GM12874 (cell line): ENCODE results near the gene CSPG5.

Source experiments
- CTCF ChIP-seq: IDR thresholded peaks from 2 replicates; pipeline ENCODE4 v1.5.1; 2011; ENCODE audit warnings: low read depth, mild to moderate bottlenecking, control low read depth, low read length, moderate library complexity; ENCODE audit not compliant: insufficient read depth

CSPG5 gene

GRCh38 chr3:47586746-47587145 is 8.1 kb upstream of the CSPG5 start:
- no peak for TF ChIP-seq CTCF

DNA sequence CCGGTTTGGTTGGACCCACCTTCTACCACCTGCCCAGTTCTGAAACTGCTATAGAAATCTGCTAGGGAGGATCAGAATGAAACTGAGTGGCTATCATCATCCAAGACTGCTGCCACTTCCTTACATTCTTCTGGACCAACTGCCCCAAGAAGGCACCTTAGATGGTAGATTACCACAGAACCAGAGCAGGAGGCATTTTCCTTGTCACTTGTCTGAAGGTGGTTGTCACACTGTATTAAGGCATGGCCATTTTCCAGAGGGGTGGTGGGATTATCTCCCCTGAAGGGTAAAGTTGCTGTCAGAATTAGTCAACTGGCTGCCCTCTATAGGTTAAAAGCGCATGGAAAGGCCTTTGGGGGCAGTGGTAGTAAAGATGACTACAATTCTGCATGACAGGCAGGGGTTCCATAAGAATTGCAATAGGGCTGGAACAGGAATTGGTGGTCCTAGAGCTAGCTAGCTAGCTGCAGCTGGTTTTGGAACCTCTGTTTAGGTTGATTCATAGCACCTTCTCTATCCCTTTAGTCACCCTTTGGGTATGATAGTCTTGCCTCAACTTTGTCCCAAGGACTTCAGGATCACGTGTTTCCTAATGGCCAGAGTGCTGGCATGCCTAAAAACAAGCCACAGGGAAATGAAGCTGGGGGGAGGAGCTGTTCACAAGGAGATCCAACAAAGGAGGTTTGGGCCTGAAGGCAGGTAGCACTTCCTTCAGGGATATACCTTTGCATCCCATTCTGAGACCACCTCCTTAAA is 4.8 kb upstream of the CSPG5 start:
- no peak for TF ChIP-seq CTCF

GRCh38 chr3:47581835-47582234 is 3.2 kb upstream of the CSPG5 start:
- no peak for TF ChIP-seq CTCF

- no peak for TF ChIP-seq CTCF
These were observed 2.8 kb upstream of the CSPG5 start for GRCh38 chr3:47581422-47581821.

DNA sequence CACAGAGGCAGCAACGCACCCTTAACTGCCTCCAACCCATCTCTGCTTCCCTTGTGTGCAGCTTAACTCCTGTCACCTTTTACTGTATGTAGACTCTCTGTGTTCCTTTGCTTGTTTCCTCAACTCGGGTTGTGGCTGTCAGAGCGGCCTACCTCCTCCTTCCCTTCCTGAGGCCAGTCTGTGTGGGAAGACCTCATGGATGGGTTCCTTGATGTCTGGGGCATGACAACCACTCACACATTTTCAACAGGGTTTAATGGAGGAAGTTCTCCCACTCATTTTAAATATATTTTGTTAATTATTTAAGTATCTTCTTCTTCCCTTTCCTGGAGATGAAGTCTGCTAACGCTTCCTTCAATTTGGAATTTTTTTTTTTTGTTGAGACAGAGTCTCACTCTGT is 1.8 kb upstream of the CSPG5 start:
- no peak for TF ChIP-seq CTCF

- no peak for TF ChIP-seq CTCF
These were observed 1.2 kb upstream of the CSPG5 start for GRCh38 chr3:47579875-47580274.

DNA sequence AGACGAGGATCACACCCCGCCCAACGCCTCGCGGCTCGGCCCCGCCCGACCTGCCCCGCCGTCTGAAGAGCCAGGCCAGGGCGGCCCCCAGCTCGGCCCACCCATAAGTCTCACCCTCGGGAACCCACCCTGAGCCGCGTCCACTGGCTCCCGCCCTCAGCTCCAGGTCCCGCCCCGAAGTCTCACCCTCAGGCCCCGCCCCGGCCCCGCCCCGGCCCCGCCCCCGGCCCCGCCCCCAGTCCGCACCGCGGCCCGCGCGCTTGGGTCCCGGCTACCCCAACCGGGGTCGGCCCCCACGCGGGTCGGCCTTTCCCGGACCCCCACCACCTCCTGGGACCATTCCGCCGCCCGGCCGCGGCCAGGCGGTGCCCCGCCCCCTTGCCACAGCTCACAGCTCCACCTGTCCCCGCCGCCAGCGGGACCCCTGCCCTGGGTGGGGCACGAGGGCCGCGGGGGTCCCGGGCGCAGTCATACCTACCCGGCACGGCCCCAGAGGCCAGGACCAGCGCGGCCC is 489 bp downstream of the CSPG5 start:
- no peak for TF ChIP-seq CTCF
